SU-DHL-6 (cell line): ENCODE data around the gene COQ10B.
"Not testable (repeated sequence)": the region's sequence is repeated elsewhere in the genome, so short reads cannot be mapped to it uniquely, and the experiment has no call there.

Experiments used
- H2AFZ ChIP-seq: fragments of 200-600 bp; sonication (generic); 2 replicates; pipeline ENCODE4 v1.6.1; 2014; ENCODE audit warnings: low read depth, mild to moderate bottlenecking, moderate library complexity, mixed read lengths, antibody characterized with exemption, low read length; ENCODE audit not compliant: severe bottlenecking
- H3F3A ChIP-seq: fragments of 200-600 bp; shearing (Covaris generic); 2 replicates; pipeline ENCODE4 v1.6.0; 2016; ENCODE audit warnings: antibody characterized with exemption, mild to moderate bottlenecking; ENCODE audit not compliant: insufficient read depth
- H3K27ac ChIP-seq: fragments of 200-600 bp; sonication (generic); 2 replicates; pipeline ENCODE4 v1.5.1; 2016; ENCODE audit warnings: low read depth, mild to moderate bottlenecking, low read length, moderate library complexity, mixed read lengths
- H3K27me3 ChIP-seq: fragments of 200-600 bp; sonication (generic), shearing (Covaris generic); 2 replicates; pipeline ENCODE4 v1.6.0; 2014; ENCODE audit warnings: mild to moderate bottlenecking, low read length
- H3K36me3 ChIP-seq: fragments of 200-600 bp; sonication (generic); 2 replicates; pipeline ENCODE4 v1.6.1; 2014; ENCODE audit warnings: mild to moderate bottlenecking, low read length, mixed read lengths
- H3K4me2 ChIP-seq: fragments of 300-600, 200-600 bp; shearing (Covaris generic), sonication (generic); 2 replicates; pipeline ENCODE4 v1.6.0; 2014; ENCODE audit warnings: low read length, low read depth, mild to moderate bottlenecking; ENCODE audit not compliant: poor library complexity, severe bottlenecking
- H3K4me3 ChIP-seq: fragments of 200-600 bp; sonication (generic); 2 replicates; pipeline ENCODE4 v1.5.1; 2014; ENCODE audit warnings: antibody characterized with exemption, low read length, mild to moderate bottlenecking, mixed read lengths; ENCODE audit not compliant: insufficient read depth, poor library complexity, severe bottlenecking
- H3K79me2 ChIP-seq: fragments of 200-600 bp; sonication (generic); 2 replicates; pipeline ENCODE4 v1.6.1; 2014; ENCODE audit warnings: mild to moderate bottlenecking, low read length, moderate library complexity; ENCODE audit not compliant: insufficient read depth
- H3K9ac ChIP-seq: fragments of 200-600 bp; sonication (generic); 2 replicates; pipeline ENCODE4 v1.7.0; 2014; ENCODE audit warnings: mild to moderate bottlenecking, low read length
- H3K9me2 ChIP-seq: fragments of 200-600 bp; sonication (generic); replicated peaks from 2 replicates; pipeline ENCODE4 v1.6.1; 2014; ENCODE audit warnings: low read length; ENCODE audit not compliant: insufficient read depth
- H3K9me3 ChIP-seq: fragments of 200-600 bp; sonication (generic); 2 replicates; pipeline ENCODE4 v1.6.1; 2014; ENCODE audit warnings: low read length, mixed read lengths; ENCODE audit not compliant: insufficient read depth
- H4K20me1 ChIP-seq: fragments of 200-600 bp; sonication (generic); 2 replicates; pipeline ENCODE4 v1.6.1; 2014; ENCODE audit warnings: low read depth, mild to moderate bottlenecking, antibody characterized with exemption, low read length, moderate library complexity, mixed read lengths
- CTCF ChIP-seq: fragments of 200-600 bp; sonication (generic); IDR thresholded peaks from one replicate; pipeline ENCODE4 v1.5.1; 2017; ENCODE audit warnings: antibody characterized with exemption, mild to moderate bottlenecking, low read length, moderate library complexity; ENCODE audit not compliant: insufficient read depth, poor library complexity, severe bottlenecking
- EZH2phosphoT487 ChIP-seq: fragments of 200-600 bp; sonication (generic), shearing (Covaris generic); conservative IDR thresholded peaks from 2 replicates; pipeline ENCODE4 v1.6.1; 2018; ENCODE audit warnings: mild to moderate bottlenecking, antibody characterized with exemption, low read length, moderate library complexity, mixed read lengths

The COQ10B gene

GRCh38 chr2:197431858-197432257 is 21.5 kb upstream of the COQ10B start:
- Histone ChIP-seq H4K20me1 (peaks cover 50% of the 10 kb centered on the region), H3K27ac (peak overlapping the region; percentile 39; the same call in 1 of the 2 replicates)

GRCh38 chr2:197432527-197432926 is 20.8 kb upstream of the COQ10B start:
- not testable (repeated sequence) for H2AFZ ChIP-seq, H3K27me3 ChIP-seq, H3K9me3 ChIP-seq, H3K27ac ChIP-seq, H3K9me2 ChIP-seq, H3K36me3 ChIP-seq, H3F3A ChIP-seq
- Histone ChIP-seq H4K20me1 (peaks cover 44% of the 10 kb centered on the region), H3K4me3 (peak overlapping the region; percentile 90), H3K4me2 (peak overlapping the region; percentile 89), H3K79me2 (peaks cover 73% of the 10 kb centered on the region), H3K9ac (peak overlapping the region; percentile 93)

More at GRCh38 chr2:197431858-197432257, 21.5 kb upstream of the COQ10B start:
- H3K36me3 ChIP-seq = 0 out of 2 replicates have a peak, but pooled peaks cover 6% of the 10 kb centered on the region
- H3K9me3 ChIP-seq = no peaks in the 10 kb centered on the region
- H2AFZ ChIP-seq = no peak overlapping the region
- peak overlapping the region; percentile 93 for H3K9ac ChIP-seq
- H3K27me3 ChIP-seq = no peaks in the 10 kb centered on the region
- H3K4me3 ChIP-seq = peak overlapping the region; percentile 90
- TF ChIP-seq CTCF (no peak), EZH2phosphoT487 (no peak)
- peaks cover 80% of the 10 kb centered on the region for H3K79me2 ChIP-seq
- peak overlapping the region; percentile 89 for H3K4me2 ChIP-seq
- no peaks in the 10 kb centered on the region for H3K9me2 ChIP-seq
- H3F3A ChIP-seq = peaks cover 7% of the 10 kb centered on the region; the same call in 1 of the 2 replicates

GRCh38 chr2:197433780-197434438 is 19.4 kb upstream of the COQ10B start:
- peaks cover 59% of the 10 kb centered on the region for H3K79me2 ChIP-seq
- no peaks in the 10 kb centered on the region for H3K9me2 ChIP-seq
- H3K36me3 ChIP-seq = 0 out of 2 replicates have a peak, but pooled peaks cover 6% of the 10 kb centered on the region
- peak overlapping the region; percentile 90 for H3K4me3 ChIP-seq
- peaks cover 38% of the 10 kb centered on the region for H4K20me1 ChIP-seq
- H3K27me3 ChIP-seq = no peaks in the 10 kb centered on the region
- no peaks in the 10 kb centered on the region for H3K9me3 ChIP-seq
- peak overlapping the region; percentile 70 for H3K27ac ChIP-seq
- no peak overlapping the region for H2AFZ ChIP-seq
- peak overlapping the region; percentile 93 for H3K9ac ChIP-seq
- H3K4me2 ChIP-seq = peak overlapping the region; percentile 89
- no peaks in the 10 kb centered on the region for H3F3A ChIP-seq
- TF ChIP-seq CTCF (no peak), EZH2phosphoT487 (no peak)
